Esophagus squamous epithelium (tissue), 5 donors: ENCODE measurements around the gene TMEM190. TPM values are rescaled to one million over a fixed set of nuclear protein-coding genes. Genes with fewer than 3 reads are reported as not detected.
"Not testable (repeated sequence)": the region's sequence is repeated elsewhere in the genome, so short reads cannot be mapped to it uniquely, and the experiment has no call there.

ENCODE experiments used
- DNase-seq: peaks from one replicate; lab custom pipeline; 2025; lab: John Stamatoyannopoulos, UW
- H3K27ac ChIP-seq, 4 donors: fragments of 200-600 bp; sonication (generic); one replicate each; pipeline ENCODE4 v1.5.1; 2016 to 2019; ENCODE audit warnings: mild to moderate bottlenecking in 1 of 4
- H3K27me3 ChIP-seq, 4 donors: fragments of 200-600 bp; sonication (generic); 1 replicate in 3 of 4; 2 replicates in 1 of 4; pipeline versions ENCODE4 v1.5.1 to v1.6.0; 2017 to 2021; ENCODE audit warnings: antibody characterized with exemption in 1 of 4
- H3K36me3 ChIP-seq, 3 donors: fragments of 200-600 bp; sonication (generic); one replicate each; pipeline ENCODE4 v1.5.1; 2016 to 2019
- H3K4me1 ChIP-seq, 3 donors: fragments of 200-600 bp; sonication (generic); one replicate each; pipeline ENCODE4 v1.5.1; 2017 to 2019
- H3K4me3 ChIP-seq, 4 donors: fragments of 200-600 bp; sonication (generic); 1 replicate in 3 of 4; 2 replicates in 1 of 4; pipeline ENCODE4 v1.5.1; 2016 to 2019; ENCODE audit warnings: mild to moderate bottlenecking in 2 of 4, moderate library complexity in 1 of 4
- H3K9me3 ChIP-seq, 3 donors: fragments of 200-600 bp; sonication (generic); one replicate each; pipeline ENCODE4 v1.5.1; 2016 to 2019
- POLR2A ChIP-seq, 4 donors: fragments of 450-650 bp; IDR thresholded peaks; one replicate each; pipeline ENCODE4 v1.6.1; 2017; ENCODE audit warnings: antibody characterized with exemption in 4 of 4, mild to moderate bottlenecking in 4 of 4, moderate library complexity in 3 of 4
- WGBS, 2 donors: methylation state at CpG; one replicate each; pipeline ENCODE4 v1.1.5; 2018; 5-methylcytosine and 5-hydroxymethylcytosine counted together
- intact Hi-C: fragments of 100-400 bp; cut with DNase I; formaldehyde crosslinking; loops from one replicate; pipeline ENCODE4 v1.15.0; 2022
- total RNA-seq, 4 donors: library from RNA; depleted of rRNA; stranded (reverse); fragments of >200 nt; gene quantifications; one replicate each; pipeline ENCODE4 v1.1.0, GENCODE V29; 2016
- TF ChIP-seq, protein P1 (sequence below), 6 experiments: fragments of 450-650 bp in 4 of 6; fragments of 200-600 bp in 2 of 6; sonication (generic) in 2 of 6; IDR thresholded peaks; one replicate each; pipeline ENCODE4 v1.5.1; 2016 to 2019; ENCODE audit warnings: antibody characterized with exemption in 6 of 6, mild to moderate bottlenecking in 4 of 6, moderate library complexity in 4 of 6
- donor health status: DM: yes; HTN: yes; CAD: no.

TMEM190 gene
- total RNA-seq, 4 donors from 2014 or later: not detected

DNA sequence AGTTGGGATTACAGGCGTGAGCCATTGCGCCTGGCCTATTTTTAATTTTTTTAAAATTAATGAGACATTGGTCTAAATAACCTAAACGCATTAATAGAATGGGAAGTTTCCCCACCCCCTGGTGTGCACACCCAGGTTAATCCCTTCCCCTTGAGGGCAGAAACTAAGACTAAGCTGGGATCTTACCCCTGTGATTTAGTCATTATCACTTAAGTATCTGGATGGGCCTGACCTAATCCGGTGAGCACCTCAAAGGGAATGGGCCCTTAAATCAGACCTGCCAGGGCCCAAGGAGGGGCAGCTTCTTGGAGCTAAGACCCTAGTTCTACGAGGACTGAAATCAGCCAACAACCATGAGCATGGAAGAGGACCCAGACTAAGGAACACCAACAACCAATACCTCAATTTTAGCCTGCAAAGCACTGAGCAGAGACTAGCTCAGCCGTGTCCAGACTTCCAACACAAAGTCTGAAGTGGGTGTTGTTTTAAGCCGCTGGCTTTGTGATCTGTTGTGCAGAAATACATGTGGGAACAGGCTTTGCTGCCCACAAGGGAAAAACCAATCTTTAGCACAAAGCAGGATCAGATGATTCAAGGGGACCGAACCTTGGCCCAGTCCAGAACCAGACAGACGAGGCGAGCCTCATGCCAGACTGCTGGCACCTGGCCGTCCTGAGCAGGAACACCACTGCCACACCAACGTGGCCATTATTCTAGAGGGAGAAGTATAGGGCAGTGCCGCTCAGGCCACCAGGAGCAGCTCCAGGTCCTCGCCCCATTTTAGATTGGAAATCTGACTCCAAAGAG is 23.9 kb downstream of the TMEM190 start:
- no peak overlapping the region for H3K4me3 ChIP-seq
- WGBS, 2 donors: 34 to 64% methylated on average over 13 to 14 of the region's 14 CpGs

DNA sequence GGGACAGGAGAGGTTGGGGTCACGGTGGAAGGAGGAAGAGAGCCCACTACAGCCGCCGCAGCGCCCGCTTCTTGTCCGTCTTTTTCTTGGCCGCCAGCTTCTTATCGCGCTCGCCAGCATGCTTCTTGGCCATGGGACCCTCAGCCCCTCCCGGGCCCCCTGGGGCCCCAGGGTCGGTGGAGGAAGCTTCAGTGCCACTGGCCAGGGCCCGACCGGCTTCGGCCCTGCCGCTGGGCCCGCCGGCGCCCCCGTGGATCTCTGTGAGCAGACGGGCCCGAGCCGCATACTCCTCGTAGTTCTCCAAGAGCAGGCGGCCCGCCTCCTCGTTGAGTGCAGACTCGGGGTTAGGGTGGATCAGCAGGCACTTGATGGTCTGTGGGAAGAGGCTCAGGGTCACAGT is 24.8 kb downstream of the TMEM190 start:
- H3K27ac ChIP-seq: peak overlapping the region in 1 of 4 donors; percentile 81
- no CpG with 5 or more reads among the region's 28 CpGs for WGBS, 2 donors
- peaks cover 23 to 82% (median 38%) of the 10 kb centered on the region in 3 donors for H3K4me1 ChIP-seq
- intact Hi-C loops, DNase-seq, H3K4me3 ChIP-seq, H3K9me3 ChIP-seq, H3K27me3 ChIP-seq: not testable (repeated sequence)
- H3K36me3 ChIP-seq: peaks cover 24 to 63% (median 26%) of the 10 kb centered on the region in 3 donors

More for the DNA sequence above, 23.9 kb downstream of the TMEM190 start:
- peaks cover 14 to 73% (median 28%) of the 10 kb centered on the region in 3 donors for H3K4me1 ChIP-seq
- H3K27me3 ChIP-seq: no peaks in the 10 kb centered on the region
- intact Hi-C loops: no loop called here
- TF ChIP-seq POLR2A (IDR thresholded peaks at IDR 0.05): no peak
- TF ChIP-seq, protein P1, sequence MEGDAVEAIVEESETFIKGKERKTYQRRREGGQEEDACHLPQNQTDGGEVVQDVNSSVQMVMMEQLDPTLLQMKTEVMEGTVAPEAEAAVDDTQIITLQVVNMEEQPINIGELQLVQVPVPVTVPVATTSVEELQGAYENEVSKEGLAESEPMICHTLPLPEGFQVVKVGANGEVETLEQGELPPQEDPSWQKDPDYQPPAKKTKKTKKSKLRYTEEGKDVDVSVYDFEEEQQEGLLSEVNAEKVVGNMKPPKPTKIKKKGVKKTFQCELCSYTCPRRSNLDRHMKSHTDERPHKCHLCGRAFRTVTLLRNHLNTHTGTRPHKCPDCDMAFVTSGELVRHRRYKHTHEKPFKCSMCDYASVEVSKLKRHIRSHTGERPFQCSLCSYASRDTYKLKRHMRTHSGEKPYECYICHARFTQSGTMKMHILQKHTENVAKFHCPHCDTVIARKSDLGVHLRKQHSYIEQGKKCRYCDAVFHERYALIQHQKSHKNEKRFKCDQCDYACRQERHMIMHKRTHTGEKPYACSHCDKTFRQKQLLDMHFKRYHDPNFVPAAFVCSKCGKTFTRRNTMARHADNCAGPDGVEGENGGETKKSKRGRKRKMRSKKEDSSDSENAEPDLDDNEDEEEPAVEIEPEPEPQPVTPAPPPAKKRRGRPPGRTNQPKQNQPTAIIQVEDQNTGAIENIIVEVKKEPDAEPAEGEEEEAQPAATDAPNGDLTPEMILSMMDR (IDR thresholded peaks at IDR 0.05): no peak
- no peaks in the 10 kb centered on the region for H3K9me3 ChIP-seq
- no peak for DNase-seq
- H3K27ac ChIP-seq: peak overlapping the region; percentile 64 to 81 (median 68)
- peaks cover 24 to 56% (median 26%) of the 10 kb centered on the region in 3 donors for H3K36me3 ChIP-seq

- Histone ChIP-seq H3K4me1 (peaks cover 31 to 93% (median 43%) of the 10 kb centered on the region in 3 donors), H3K27me3 (no peaks in the 10 kb centered on the region), H3K36me3 (peaks cover 24 to 63% (median 26%) of the 10 kb centered on the region in 3 donors), H3K27ac (no peak overlapping the region), H3K4me3 (no peak overlapping the region), H3K9me3 (no peaks in the 10 kb centered on the region)
- intact Hi-C loops: no loop called here
- no peak for DNase-seq
- WGBS, 2 donors: 57 to 83% methylated on average over 1 to 2 of the region's 2 CpGs
- TF ChIP-seq, protein P1 (IDR thresholded peaks at IDR 0.05): no peak
- no peak for TF ChIP-seq POLR2A (IDR thresholded peaks at IDR 0.05)
Measured at GRCh38 chr19:55402509-55402908, 25.9 kb downstream of the TMEM190 start.

DNA sequence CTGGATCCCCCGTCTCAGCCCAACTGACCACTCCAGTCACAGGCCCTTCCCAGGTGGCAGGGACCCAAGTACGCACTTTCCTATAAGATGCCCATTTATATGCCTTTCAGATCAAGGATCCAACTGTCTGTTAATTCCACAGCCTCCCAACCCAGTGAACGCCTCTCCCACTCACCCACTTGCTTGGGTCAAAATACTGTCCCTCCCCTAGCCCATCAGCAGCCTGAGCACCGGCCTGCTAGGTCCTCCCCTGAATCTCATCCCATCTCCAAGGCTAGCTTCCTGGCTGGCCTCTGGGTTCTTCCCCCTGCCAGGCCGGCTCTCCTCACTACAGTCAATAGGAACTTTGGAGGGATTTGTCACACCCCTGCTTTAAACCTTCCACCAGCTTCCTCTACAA is 29.0 kb downstream of the TMEM190 start:
- Histone ChIP-seq H3K27ac (no peak overlapping the region), H3K4me1 (peaks cover 31 to 73% (median 34%) of the 10 kb centered on the region in 3 donors), H3K36me3 (peaks cover 24 to 55% (median 26%) of the 10 kb centered on the region in 3 donors), H3K4me3 (no peak overlapping the region), H3K27me3 (no peaks in the 10 kb centered on the region), H3K9me3 (no peaks in the 10 kb centered on the region)
- no peak for DNase-seq
- TF ChIP-seq POLR2A (IDR thresholded peaks at IDR 0.05): no peak
- TF ChIP-seq, protein P1 (IDR thresholded peaks at IDR 0.05): no peak
- intact Hi-C loops: no loop called here
- 77 to 93% methylated on average over 5 of the region's 5 CpGs for WGBS, 2 donors

DNA sequence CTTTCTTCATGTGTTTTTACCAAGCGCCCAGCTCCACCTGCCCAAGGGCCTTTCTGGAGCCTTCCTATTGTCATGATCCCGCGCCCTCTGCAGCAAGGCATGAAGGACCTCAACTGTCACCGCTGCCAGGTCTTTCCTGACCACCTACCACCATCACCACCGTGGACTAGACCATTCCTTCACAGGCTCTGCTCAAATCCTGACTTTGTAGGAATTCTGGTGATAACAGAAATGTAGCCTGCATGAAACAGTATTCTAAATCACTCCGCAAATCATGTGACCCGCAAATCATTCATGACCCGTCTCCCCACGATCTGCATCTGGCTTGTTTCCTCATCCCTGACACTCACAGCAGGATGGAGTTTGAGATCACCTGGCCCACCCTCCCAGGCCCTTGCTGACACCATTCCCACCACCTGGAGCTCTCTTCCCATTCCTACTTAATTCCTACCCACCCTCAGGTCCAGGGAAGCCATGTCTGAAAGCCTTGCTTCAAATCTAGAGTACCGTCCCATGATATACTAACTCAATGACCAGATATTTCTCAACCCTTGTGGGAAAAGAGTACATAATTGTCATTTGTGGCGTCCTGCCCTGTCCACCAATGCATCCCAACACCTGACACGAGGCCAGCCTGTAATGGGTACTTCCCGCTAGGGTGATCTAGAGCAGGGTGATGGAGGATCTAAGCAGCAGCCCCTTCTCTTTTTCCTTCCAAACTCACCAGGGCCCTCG is 29.6 kb downstream of the TMEM190 start:
- no peak for TF ChIP-seq POLR2A (IDR thresholded peaks at IDR 0.05)
- TF ChIP-seq, protein P1 (IDR thresholded peaks at IDR 0.05): no peak
- peaks cover 30 to 67% (median 31%) of the 10 kb centered on the region in 3 donors for H3K4me1 ChIP-seq
- peak overlapping the region in 2 of 4 donors; percentile 97 to 99 for H3K27ac ChIP-seq
- H3K9me3 ChIP-seq: no peaks in the 10 kb centered on the region
- intact Hi-C loops: no loop called here
- WGBS, 2 donors: 65 to 70% methylated on average over 14 of the region's 14 CpGs
- DNase-seq: no peak
- H3K4me3 ChIP-seq: peak overlapping the region; percentile 85 to 100 (median 96)
- no peaks in the 10 kb centered on the region for H3K27me3 ChIP-seq
- H3K36me3 ChIP-seq: peaks cover 24 to 49% (median 26%) of the 10 kb centered on the region in 3 donors
